PFSK-1 (cell line): ENCODE measurements around the gene TTC34.

Source experiments
- SIN3A ChIP-seq: IDR thresholded peaks from 2 replicates; pipeline ENCODE4 v1.6.1; 2012; ENCODE audit warnings: mild to moderate bottlenecking, low read length, moderate library complexity, borderline replicate concordance; ENCODE audit not compliant: insufficient read depth
- TAF1 ChIP-seq: IDR thresholded peaks from 2 replicates; pipeline ENCODE4 v1.6.1; 2012; ENCODE audit warnings: low read length, control low read depth, borderline replicate concordance; ENCODE audit not compliant: insufficient read depth

DNA sequence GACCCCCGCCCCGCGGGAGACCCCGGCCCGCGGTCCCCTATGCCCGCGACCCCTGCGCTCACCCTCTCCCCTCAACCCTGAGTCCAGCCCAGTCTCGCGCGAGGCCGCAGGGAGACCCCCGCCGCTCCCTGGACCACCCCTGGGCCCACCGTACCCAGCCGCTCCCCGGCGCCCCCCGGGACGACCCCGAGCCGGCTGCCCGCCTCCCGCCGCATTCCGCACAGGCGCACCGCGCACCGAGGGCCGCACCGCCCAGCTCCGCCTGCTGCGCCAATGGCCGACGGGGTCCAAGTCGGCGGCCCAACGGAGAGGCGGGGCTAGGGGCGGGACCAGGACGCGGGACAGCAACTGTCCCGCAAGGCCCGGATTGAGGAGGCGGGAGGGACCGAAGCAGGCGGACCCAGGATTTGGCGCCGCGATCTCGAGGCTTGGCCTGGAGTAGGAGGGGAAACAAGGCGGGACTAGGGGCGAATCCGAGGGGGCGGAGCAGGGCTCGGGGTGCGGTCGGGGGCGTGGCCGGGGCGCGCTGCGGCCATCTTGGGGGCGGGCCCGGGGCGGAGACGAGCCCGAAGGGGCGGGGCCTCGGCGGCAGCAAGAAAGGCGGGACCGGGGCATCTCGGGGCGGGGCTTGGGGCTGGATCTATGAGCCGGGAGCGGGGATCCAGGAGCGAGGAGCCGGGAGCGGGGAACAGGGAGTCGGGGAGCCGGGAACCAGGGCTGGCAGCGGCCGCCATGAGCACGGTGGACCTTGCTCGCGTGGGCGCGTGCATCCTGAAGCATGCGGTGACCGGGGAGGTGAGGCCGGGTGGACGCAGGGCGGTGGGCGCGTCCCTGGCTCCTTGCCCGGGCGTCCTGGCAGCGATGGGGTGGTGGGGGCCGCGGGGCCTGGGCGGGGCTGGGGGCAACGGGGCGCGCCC lies 215.1 kb downstream of the TTC34 start, which contains the start of gene PRXL2B:
- no peak for TF ChIP-seq SIN3A
- TF ChIP-seq TAF1 = no peak
